Liver (tissue), 2 donors: Measurements from ENCODE around the gene ZFYVE1.

Source experiments
- EGR1 ChIP-seq, 2 donors: IDR thresholded peaks; 2 replicates each; pipeline ENCODE4 v1.6.1; 2016 to 2018; ENCODE audit warnings: antibody characterized with exemption in 2 of 2, low read depth in 2 of 2
- RAD21 ChIP-seq, 2 donors: IDR thresholded peaks; 2 replicates each; pipeline ENCODE4 v1.6.1; 2016; ENCODE audit warnings: antibody characterized with exemption in 2 of 2, mild to moderate bottlenecking in 2 of 2
- donor health status: healthy.

DNA sequence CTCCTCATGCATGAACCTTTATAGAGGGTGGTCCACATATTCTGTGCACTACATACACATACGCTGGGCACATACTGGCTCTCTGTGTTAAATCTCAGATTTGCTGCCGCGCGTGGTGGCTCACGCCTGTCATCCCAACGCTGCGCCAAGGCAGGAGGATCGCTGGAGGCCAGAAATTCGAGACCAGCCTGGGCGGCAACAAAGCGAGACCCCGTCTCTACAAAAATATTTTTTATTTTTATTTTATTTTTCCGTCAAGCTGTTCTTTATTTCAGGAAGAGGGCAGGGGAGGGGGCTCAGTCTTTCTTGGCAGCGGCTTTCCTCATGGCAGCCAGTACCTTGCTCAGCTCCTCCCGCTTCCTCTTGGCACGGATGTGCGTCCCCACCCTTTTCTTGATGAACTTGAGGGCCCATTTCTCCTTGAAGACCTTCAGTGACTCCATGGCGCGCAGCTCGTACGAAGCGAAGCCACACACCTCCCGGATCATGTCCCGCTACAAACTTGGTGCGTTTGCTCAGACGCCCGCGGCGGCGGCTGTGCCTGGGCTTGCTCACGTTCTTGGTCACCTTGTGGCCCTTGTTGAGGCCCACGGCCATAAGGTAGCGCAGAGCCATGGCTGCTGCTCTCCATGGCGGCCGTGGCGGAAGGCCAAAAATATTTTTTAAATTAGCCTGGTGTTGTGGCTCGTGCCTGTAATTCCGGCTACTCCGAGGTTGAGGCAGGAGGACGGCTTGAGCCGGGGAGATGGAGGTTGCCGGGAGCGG is 97.4 kb downstream of the ZFYVE1 start:
- TF ChIP-seq RAD21 (IDR thresholded peaks at IDR 0.05) (no peak), EGR1 (IDR thresholded peaks at IDR 0.05; ENCODE audit: low read depth in 2 of 2) (no peak)
